Lung microvascular endothelial cell (primary cell): Measurements from ENCODE around the gene HS3ST2. TPM values are rescaled to one million over a fixed set of nuclear protein-coding genes. Genes with fewer than 3 reads are reported as not detected.
A peak's percentile ranks its signal among the peaks of the same experiment; 100 is the strongest.
"Not testable (repeated sequence)": the region's sequence is repeated elsewhere in the genome, so short reads cannot be mapped to it uniquely, and the experiment has no call there.

Experiments
- DNase-seq, 2 donors: peaks; one replicate each; pipeline versions ENCODE4 v3.0.0 to v3.0.0-alpha.2; 2010; ENCODE audit warnings: low read depth in 2 of 2
- total RNA-seq: library from RNA; depleted of rRNA; stranded (reverse); fragments of >200 nt; gene quantifications from 2 replicates; pipeline ENCODE4 v1.2.1, GENCODE V29; 2014

HS3ST2 gene
- total RNA-seq, 1 donor from 2014 or later: not detected

- no peak for DNase-seq
Measured at GRCh38 chr16:22878955-22879354, 65.0 kb downstream of the HS3ST2 start.

- no peak for DNase-seq
Measured at GRCh38 chr16:22879466-22879865, 65.5 kb downstream of the HS3ST2 start.

- DNase-seq: no peak
Measured at GRCh38 chr16:22882981-22883380, 69.0 kb downstream of the HS3ST2 start.

- DNase-seq: no peak
Measured at GRCh38 chr16:22885951-22886350, 72.0 kb downstream of the HS3ST2 start.

- DNase-seq: no peak
Measured at GRCh38 chr16:22886927-22887326, 73.0 kb downstream of the HS3ST2 start.

GRCh38 chr16:22887445-22887844 is 73.5 kb downstream of the HS3ST2 start:
- no peak for DNase-seq

- DNase-seq: peak; percentile 7 to 8
Measured at GRCh38 chr16:22888791-22889190, 74.8 kb downstream of the HS3ST2 start.

- no peak for DNase-seq
Measured at GRCh38 chr16:22890976-22891375, 77.0 kb downstream of the HS3ST2 start.

- no peak for DNase-seq
Measured at GRCh38 chr16:22897184-22897583, 83.2 kb downstream of the HS3ST2 start.

GRCh38 chr16:22898131-22898530 is 84.2 kb downstream of the HS3ST2 start:
- DNase-seq: no peak

GRCh38 chr16:22898874-22899348 is 84.9 kb downstream of the HS3ST2 start:
- peak; percentile 83 to 89 for DNase-seq

GRCh38 chr16:22899567-22899966 is 85.6 kb downstream of the HS3ST2 start:
- DNase-seq: not testable (repeated sequence)

- DNase-seq: no peak
Measured at GRCh38 chr16:22900863-22901262, 86.9 kb downstream of the HS3ST2 start.

GRCh38 chr16:22901563-22901962 is 87.6 kb downstream of the HS3ST2 start:
- DNase-seq: no peak

- DNase-seq: no peak
Measured at GRCh38 chr16:22903716-22904115, 89.8 kb downstream of the HS3ST2 start.

GRCh38 chr16:22912654-22913053 is 98.7 kb downstream of the HS3ST2 start:
- DNase-seq: no peak

GRCh38 chr16:22915003-22915402 is 101.0 kb downstream of the HS3ST2 start:
- no peak for DNase-seq

GRCh38 chr16:22923491-22923890 is 109.5 kb downstream of the HS3ST2 start:
- no peak for DNase-seq

- no peak for DNase-seq
Measured at GRCh38 chr16:22924492-22924891, 110.5 kb downstream of the HS3ST2 start.

- no peak for DNase-seq
Measured at GRCh38 chr16:22926105-22926751, 112.3 kb downstream of the HS3ST2 start.

GRCh38 chr16:22927306-22927705 is 113.3 kb downstream of the HS3ST2 start:
- no peak for DNase-seq

GRCh38 chr16:22928882-22929435 is 115.0 kb downstream of the HS3ST2 start:
- DNase-seq: no peak

GRCh38 chr16:22929461-22929860 is 115.5 kb downstream of the HS3ST2 start:
- DNase-seq: no peak
